GM21737 (cell line): ENCODE measurements around the gene RRP15.

ENCODE experiments used
- ATAC-seq: cut with Tn5 transposase; IDR thresholded peaks from one replicate; pipeline ENCODE4 v1.9.1; 2021; ENCODE audit warnings: mild to moderate bottlenecking, moderate library complexity; ENCODE audit not compliant: unreplicated experiment

RRP15 gene

DNA sequence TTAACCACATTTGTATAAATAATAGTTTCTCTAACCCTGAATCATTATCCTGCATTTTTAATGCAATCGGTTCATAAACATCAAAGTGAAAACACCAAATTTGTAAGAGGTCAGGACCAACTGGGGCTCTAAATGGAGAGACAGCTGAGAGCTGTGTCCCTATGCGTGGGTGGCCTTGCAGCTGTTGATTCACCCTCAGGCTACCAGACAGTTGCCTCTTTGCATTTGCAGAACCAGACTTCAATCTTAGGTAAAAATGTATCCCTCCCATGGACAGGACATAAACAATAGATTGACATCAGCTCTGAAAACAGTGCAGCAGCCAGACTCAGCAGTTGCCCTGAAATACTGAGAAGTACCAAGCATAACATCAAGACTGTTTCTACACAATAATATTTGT lies 51.2 kb downstream of the RRP15 start:
- no peak for ATAC-seq

- ATAC-seq, result peak; percentile 74
Observed at GRCh38 chr1:218339267-218339831, 54.3 kb downstream of the RRP15 start.

DNA sequence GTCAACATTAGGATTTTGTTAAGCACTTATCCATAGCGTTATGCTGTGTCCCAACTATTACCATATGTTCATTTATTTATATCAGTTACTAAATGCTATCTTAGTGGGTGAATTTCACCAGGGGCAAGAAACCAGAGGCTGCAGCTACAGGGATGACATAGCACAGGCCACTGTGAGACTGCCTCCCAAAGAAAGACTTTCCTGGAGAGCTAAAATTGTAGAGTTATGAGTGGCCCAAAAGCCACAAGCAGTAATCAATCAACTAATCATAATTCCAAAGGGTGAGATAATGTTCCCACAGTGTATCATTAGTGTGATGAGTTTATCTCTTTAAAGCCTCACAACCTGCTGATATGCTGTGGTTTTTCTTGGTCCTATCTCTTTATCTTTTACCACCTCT lies 56.2 kb downstream of the RRP15 start:
- no peak for ATAC-seq

DNA sequence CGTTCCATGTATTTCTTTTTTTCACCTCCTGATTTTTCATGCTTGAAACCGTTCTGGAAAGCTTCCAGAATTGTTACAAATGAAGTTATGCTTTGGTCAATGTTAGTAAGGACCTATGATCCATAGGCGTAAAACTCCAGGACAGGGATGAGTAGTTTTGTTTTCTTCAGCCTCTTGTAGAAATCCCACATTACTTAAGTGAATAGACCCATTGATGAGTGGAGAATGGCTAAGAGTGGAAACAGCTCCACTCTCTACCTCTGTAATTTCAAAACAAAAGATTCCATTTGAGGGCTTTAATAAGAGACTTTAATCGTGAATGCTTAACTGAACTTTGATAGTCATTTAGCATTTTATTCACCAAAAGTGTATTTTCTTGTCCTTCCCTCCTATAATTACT lies 57.0 kb downstream of the RRP15 start:
- ATAC-seq, result no peak

DNA sequence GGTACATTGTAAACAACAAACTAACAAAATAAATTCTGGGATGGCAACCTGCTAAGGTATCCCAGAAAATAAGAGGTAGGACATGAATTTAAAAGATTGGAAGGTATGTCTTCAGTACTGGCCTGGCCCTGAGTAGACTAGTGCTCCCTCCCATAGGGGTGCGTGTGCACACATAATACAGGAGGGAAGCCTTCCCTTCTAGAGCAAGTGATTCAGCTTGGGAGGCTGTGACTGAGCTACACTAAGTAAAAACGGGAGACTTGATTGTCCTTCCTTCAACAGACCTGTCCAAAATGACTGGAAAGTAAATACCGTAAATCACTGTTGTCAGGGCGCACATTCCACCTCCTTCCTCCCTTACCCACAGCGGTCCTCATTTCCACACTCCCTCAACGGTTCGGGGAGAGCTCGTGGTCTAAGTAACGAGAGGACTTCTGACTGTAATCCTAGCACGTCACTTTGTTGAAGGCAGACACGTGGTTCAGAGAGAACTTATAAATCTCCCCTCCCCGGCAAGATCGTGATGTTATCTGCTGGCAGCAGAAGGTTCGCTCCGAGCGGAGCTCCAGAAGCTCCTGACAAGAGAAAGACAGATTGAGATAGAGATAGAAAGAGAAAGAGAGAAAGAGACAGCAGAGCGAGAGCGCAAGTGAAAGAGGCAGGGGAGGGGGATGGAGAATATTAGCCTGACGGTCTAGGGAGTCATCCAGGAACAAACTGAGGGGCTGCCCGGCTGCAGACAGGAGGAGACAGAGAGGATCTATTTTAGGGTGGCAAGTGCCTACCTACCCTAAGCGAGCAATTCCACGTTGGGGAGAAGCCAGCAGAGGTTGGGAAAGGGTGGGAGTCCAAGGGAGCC lies 60.0 kb downstream of the RRP15 start, which contains the start of gene TGFB2:
Gene TGFB2, plus strand, starts transcription at position 523 of the 859 bp plus-strand sequence. CDS start 1,366 bp downstream, outside the sequence.
- peak; percentile 43 for ATAC-seq

GRCh38 chr1:218345673-218346390 lies 60.7 kb downstream of the RRP15 start:
- ATAC-seq, result peak; percentile 73

- ATAC-seq, result no peak
Observed at GRCh38 chr1:218346391-218347204, 61.5 kb downstream of the RRP15 start.

DNA sequence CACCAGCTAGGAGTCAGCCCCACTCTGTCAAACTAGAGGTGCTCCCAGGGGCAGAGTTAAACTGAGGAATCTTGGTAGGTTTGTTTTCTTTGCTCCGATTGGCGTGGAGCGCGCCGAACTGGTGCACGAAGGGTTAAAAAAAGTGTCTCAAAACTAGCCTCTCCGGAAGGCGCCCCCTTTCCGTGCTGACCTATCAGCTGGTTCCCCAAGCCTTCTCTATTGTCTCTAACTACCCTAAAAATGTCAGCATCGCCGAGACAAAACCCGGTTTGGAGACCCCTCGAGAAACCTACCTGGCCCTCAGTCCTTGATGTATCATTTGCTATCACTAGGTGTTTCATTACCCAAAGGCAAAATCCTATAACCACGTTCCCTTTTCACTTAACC lies 62.2 kb downstream of the RRP15 start:
- no peak for ATAC-seq

- no peak for ATAC-seq
Observed at GRCh38 chr1:218347723-218348627, 62.9 kb downstream of the RRP15 start.

DNA sequence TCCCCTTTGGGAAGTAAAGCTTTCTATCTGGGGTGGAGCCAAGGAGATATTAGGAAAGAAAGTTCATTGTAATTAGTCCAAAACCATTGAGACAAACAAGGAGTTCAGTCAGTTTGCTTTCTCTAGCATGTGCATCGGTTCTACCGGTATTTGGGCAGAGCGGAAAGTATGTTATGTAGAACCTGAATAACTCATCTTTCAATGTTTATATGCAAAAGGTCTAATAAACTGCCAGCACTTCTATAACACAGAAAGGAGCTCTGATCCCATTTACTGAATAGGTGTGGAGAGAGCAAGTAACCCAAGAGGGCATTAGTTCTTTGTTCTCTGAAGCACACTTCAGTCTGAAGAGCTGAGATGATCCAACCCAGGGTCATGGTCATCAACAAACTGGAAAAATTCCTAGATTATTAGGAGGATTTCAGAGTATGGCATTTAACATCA lies 63.6 kb downstream of the RRP15 start:
- ATAC-seq, result no peak

- no peak for ATAC-seq
Observed at GRCh38 chr1:218349348-218350034, 64.4 kb downstream of the RRP15 start.

DNA sequence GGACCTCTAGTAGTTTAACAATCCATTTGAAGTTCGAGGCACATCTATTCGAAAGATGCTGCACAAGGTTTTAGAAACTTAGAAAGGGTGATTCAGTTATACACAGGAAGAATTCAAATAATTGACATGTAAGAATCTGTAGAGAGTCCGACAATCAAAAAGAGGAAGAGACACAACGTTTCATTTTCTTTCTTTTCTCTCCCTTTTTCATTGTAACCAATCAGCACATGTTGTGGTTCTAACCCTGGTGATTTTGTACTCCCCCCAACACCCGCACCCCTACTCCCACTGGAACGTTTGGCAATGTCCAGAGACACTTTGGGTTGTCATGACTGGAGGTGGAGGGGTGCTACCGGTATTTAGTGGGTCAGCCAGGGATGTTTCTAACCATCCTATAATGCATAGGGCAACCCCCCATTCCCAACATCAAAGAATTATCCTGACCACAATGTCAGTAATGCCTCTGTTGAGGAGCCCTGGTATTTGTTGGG lies 65.0 kb downstream of the RRP15 start:
- no peak for ATAC-seq

GRCh38 chr1:218350801-218351266 lies 65.7 kb downstream of the RRP15 start:
- no peak for ATAC-seq

DNA sequence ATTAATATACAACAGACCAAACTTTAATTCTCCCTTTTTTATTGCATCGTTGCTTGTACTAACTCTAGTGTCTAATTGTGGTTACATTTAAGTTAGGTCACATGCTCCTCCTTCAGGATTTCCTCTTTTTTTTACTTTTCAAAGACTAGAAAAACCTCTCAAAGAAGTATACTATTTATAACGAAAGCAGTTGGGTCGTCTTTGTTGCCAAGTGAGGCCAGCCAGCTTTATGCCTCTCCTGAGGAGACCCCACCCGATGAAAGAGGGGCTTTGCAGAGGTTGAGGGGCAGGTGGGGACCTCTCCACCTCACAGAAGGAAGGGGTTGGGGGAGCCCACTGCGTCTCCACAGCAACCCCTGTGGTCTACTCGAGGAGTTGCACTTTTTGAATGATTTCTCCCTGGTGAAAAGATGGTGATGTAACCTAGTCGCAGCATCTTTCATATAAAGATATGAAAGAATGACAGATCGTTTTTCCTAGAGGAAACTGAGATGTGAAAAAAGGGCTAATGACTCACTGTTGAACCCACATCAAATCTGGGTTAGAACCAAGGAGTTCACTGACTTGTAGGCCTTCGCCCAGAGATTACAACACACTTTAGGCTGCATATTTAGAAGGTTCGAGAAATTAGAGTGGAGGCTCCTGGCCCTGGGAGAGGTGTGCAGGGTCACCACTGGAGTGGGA lies 66.4 kb downstream of the RRP15 start:
- peak; percentile 72 for ATAC-seq

GRCh38 chr1:218352075-218352438 lies 67.0 kb downstream of the RRP15 start:
- ATAC-seq, result no peak

GRCh38 chr1:218353656-218354055 lies 68.6 kb downstream of the RRP15 start:
- ATAC-seq, result no peak

GRCh38 chr1:218355278-218355677 lies 70.2 kb downstream of the RRP15 start:
- ATAC-seq, result no peak

- no peak for ATAC-seq
Observed at GRCh38 chr1:218357211-218357892, 72.3 kb downstream of the RRP15 start.
